ENCODE measurements around the gene DPP10.
"Not testable (repeated sequence)": the region's sequence is repeated elsewhere in the genome, so short reads cannot be mapped to it uniquely, and the experiment has no call there.

GRCh38 chr2:114522612-114523011, 80.2 kb downstream of the DPP10 start:
- TF ChIP-seq CTCF (conservative IDR thresholded peaks at IDR 0.05; ENCODE audit: low read length); EZH2phosphoT487 (IDR thresholded peaks at IDR 0.05; ENCODE audit: borderline replicate concordance): not testable (repeated sequence)
